Skeletal muscle satellite cell (primary cell): ENCODE data around the gene BACE2. TPM values are rescaled to one million over a fixed set of nuclear protein-coding genes. Genes with fewer than 3 reads are reported as not detected.

Experiments
- H3K27me3 ChIP-seq: 2 replicates; pipeline ENCODE4 v1.7.0; 2013; ENCODE audit warnings: low read length; ENCODE audit not compliant: control insufficient read depth, insufficient read depth
- H3K36me3 ChIP-seq: 2 replicates; pipeline ENCODE4 v1.7.0; 2013; ENCODE audit warnings: mild to moderate bottlenecking, control low read depth, low read length; ENCODE audit not compliant: insufficient read depth
- H3K4me1 ChIP-seq: 2 replicates; pipeline ENCODE4 v1.7.0; 2013; ENCODE audit warnings: low read length; ENCODE audit not compliant: control insufficient read depth, insufficient read depth
- H3K4me2 ChIP-seq: 2 replicates; pipeline ENCODE4 v1.7.0; 2013; ENCODE audit warnings: mild to moderate bottlenecking, low read length
- H3K4me3 ChIP-seq: 2 replicates; pipeline ENCODE4 v1.7.0; 2013; ENCODE audit warnings: low read length
- H3K9ac ChIP-seq: 2 replicates; pipeline ENCODE4 v1.7.0; 2013; ENCODE audit warnings: mild to moderate bottlenecking, low read depth, low read length, moderate library complexity
- H3K9me3 ChIP-seq: replicated peaks from 2 replicates; pipeline ENCODE4 v1.7.0; 2013; ENCODE audit warnings: mild to moderate bottlenecking, control low read depth, low read length
- total RNA-seq: library from RNA; depleted of rRNA; stranded (reverse); fragments of >200 nt; gene quantifications from 2 replicates; pipeline ENCODE4 v1.2.3, GENCODE V29; 2012; rRNA removed

BACE2 gene
- 14.7 and 24.0 TPM in 2 replicates for total RNA-seq

DNA sequence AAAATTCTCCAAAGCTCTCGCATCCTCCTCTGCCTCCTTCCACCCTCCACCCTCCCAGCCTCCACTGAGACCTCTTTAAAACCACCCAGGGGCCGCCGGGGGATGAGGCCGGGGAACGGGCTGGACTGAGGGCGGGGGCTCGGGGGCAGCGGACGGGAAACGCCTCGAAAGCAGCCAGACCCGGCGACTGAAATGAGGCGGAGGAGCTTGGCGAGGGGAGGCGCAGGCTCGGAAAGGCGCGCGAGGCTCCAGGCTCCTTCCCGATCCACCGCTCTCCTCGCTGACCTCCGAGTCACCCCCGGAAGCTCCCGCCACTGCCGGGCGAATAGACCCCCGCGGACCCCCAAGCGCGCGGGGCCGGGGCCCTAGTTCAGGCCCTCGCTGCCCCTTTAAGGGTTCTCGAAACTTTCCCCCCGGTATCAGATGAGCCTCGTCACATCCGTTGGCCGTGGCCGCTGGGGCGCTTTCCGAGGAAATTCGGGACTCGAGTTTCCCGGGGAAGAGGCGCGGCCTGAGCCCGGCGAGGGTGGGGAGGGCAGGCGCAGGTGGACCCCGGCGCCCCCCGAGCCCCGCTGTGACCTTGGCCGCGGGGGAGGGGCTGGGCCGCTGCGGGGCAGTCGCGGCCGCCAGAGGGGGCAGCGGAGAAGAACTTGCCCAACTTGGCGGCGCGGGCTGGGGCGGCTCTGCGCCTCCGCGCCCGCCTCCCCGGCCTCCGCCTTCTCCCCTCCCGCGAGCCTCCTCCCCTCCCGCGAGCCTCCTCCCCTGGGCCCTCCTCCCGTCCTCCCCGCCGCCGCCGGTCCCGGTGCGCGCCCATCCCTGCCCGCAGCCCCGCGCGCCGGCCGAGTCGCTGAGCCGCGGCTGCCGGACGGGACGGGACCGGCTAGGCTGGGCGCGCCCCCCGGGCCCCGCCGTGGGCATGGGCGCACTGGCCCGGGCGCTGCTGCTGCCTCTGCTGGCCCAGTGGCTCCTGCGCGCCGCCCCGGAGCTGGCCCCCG, at the start of gene BACE2:
Gene BACE2 (plus strand): TSS at position 813 of the 995 bp plus-strand sequence. CDS start 104 bp downstream, at position 917.
- peak within 1 kb of the TSS; percentile 83 for H3K4me3 ChIP-seq
- H3K36me3 ChIP-seq = no peaks in the 10 kb centered on the region
- H3K27me3 ChIP-seq = no peaks in the 10 kb centered on the region
- peak within 1 kb of the TSS; percentile 84 for H3K9ac ChIP-seq
- peaks cover 4% of the 10 kb centered on the region for H3K4me1 ChIP-seq
- H3K9me3 ChIP-seq = no peaks in the 10 kb centered on the region
- H3K4me2 ChIP-seq = peak within 1 kb of the TSS; percentile 94

DNA sequence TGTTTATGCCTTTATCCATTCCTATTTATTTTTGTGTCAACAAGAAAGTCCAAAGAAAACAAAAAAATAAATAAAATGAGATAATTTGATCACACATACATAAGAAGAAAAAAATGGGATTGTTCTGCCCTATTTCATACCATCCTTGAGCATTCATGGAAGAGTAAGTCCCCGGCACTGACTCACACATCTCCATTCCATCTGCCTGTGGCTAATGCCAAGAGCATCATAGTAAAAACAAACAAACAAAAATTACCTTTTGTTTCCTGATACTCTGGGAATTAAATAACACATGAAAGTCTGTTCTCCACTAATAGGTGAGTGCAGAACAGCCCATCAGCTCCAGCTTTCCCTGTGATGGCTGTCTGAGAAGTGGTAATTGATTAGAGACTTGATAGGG, 48.1 kb upstream of the BACE2 start:
- H3K36me3 ChIP-seq = no peaks in the 10 kb centered on the region

DNA sequence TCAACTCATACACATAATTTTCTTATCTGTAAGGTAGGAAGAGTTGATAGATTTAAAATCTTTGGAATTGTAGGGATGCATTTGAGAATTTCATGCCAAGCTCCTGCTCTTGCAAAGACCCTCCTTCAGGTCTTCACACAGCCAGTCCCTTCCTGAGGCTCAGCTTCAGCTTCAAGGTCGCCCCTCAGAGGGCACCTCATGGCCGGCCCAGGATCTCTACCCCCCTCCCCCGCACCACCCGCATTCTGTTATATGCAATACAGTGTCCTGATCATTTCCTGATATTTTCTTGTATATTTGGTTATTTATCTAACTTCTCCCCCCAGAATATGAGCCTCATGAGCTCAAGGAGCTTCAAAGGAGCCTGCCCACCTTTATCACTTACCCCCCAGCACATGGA, 47.0 kb upstream of the BACE2 start:
- Histone ChIP-seq H3K4me3 (no peak overlapping the region), H3K9ac (no peak overlapping the region), H3K9me3 (no peaks in the 10 kb centered on the region), H3K36me3 (no peaks in the 10 kb centered on the region), H3K4me1 (no peaks in the 10 kb centered on the region), H3K27me3 (peaks cover 5% of the 10 kb centered on the region), H3K4me2 (no peak overlapping the region)

More for the DNA sequence above, 48.1 kb upstream of the BACE2 start:
- H3K27me3 ChIP-seq = peaks cover 5% of the 10 kb centered on the region
- H3K4me3 ChIP-seq = no peak overlapping the region
- H3K4me1 ChIP-seq = no peaks in the 10 kb centered on the region
- H3K9me3 ChIP-seq = no peaks in the 10 kb centered on the region
- no peak overlapping the region for H3K4me2 ChIP-seq
- no peak overlapping the region for H3K9ac ChIP-seq

DNA sequence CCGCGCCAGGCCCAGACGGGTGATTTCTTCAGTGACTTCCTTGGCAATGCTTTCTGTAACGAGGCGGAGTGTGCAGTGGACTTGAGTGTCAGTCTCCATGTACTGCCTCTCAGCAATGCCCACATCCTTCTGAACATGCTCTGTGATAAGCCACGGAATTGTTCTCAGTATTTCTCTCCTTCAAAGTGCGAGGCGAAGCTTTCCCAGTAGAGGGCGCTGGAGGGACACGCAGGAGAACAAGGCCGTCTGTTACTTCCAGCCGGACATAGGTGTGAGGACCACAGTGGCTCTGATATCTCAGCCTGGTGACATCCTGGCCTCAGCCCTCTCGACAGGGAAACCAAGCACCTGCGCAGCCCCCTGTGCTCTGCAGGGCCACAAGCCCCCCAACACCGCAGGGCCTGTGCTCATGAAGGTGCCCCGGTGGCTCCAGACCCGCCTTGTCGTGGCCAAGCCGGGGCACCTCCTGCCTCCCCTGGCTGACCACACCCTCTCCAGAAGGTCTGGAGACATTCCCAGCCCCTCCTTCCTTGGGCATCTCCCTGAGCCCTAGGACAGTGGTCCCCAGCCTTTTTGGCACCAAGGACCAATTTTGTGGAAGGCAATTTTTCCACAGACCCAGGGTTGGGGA, 46.1 kb upstream of the BACE2 start:
- Histone ChIP-seq H3K4me2 (no peak overlapping the region), H3K36me3 (no peaks in the 10 kb centered on the region), H3K9me3 (no peaks in the 10 kb centered on the region), H3K4me3 (no peak overlapping the region), H3K27me3 (peaks cover 5% of the 10 kb centered on the region), H3K9ac (no peak overlapping the region), H3K4me1 (no peaks in the 10 kb centered on the region)

DNA sequence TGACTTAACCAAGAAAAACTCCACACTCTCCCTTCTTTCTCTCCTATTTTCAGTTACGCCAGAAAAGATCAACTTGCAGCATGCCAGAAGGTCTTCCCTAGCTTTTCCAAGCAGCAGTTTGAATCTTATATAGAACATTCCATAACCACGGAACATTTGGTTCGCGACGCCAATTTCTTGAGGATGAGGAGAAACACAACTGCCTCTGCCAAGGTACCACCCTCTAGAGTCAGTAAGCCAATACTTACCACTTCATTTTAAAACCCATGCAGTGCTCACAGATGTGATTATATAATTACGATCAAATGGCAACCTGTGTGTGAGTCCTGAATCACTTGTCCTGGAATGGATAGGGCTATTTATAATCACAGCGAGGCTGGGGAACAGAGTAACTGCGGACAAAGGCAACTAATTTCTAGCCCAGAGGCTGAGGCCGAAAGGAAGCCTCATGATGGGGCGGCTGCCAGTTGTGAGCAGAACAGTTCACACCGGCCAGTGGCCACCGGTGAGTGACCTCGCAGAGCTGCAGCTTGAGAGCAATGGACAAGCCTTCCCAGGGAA, 43.2 kb upstream of the BACE2 start:
- Histone ChIP-seq H3K27me3 (peaks cover 5% of the 10 kb centered on the region), H3K9me3 (no peaks in the 10 kb centered on the region), H3K4me2 (no peak overlapping the region), H3K9ac (no peak overlapping the region), H3K4me3 (no peak overlapping the region), H3K36me3 (no peaks in the 10 kb centered on the region), H3K4me1 (no peaks in the 10 kb centered on the region)

DNA sequence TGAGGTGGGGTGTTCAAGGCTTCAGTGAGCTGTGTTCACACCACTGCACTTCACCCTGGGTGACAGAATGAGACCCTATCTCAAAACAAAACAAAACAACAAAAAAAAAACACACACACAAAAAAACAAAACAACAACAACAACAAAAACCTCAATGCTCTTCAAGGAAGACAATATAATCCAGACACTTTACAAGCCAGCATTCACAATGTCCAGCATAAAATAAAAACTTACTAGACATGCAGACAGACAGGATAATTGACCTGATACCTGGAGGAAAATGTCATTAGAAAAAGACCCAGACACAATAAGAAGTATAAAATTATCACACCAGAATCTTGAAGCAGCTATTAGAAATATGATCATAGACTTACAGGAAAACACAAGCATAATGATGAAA, 39.0 kb upstream of the BACE2 start:
- H3K9me3 ChIP-seq = no peaks in the 10 kb centered on the region
- H3K4me3 ChIP-seq = no peak overlapping the region
- no peak overlapping the region for H3K4me2 ChIP-seq
- H3K9ac ChIP-seq = no peak overlapping the region
- peaks cover under 1% of the 10 kb centered on the region for H3K27me3 ChIP-seq
- H3K4me1 ChIP-seq = no peaks in the 10 kb centered on the region
- no peaks in the 10 kb centered on the region for H3K36me3 ChIP-seq

DNA sequence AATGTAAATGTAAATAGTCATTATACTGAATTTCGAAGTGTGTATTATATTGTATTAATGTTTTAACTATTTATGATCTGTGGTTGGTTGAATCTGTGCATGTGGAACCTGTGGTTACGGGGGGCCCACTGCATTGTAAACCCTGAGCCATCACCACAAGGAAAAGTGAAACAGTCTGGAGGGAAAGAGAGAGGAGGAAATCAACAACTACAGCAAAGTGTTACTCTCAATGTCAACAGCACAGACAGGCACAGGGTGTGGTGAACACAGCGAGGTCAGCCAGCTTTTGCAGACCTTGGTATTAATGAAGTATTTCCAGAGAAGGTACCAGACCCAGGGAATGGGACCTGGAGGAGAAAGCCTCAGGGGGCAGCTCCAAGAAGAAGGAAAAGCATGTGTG, 37.1 kb upstream of the BACE2 start:
- H3K9ac ChIP-seq = no peak overlapping the region
- no peaks in the 10 kb centered on the region for H3K4me1 ChIP-seq
- no peak overlapping the region for H3K4me3 ChIP-seq
- H3K9me3 ChIP-seq = no peaks in the 10 kb centered on the region
- H3K27me3 ChIP-seq = no peaks in the 10 kb centered on the region
- H3K36me3 ChIP-seq = no peaks in the 10 kb centered on the region
- no peak overlapping the region for H3K4me2 ChIP-seq

DNA sequence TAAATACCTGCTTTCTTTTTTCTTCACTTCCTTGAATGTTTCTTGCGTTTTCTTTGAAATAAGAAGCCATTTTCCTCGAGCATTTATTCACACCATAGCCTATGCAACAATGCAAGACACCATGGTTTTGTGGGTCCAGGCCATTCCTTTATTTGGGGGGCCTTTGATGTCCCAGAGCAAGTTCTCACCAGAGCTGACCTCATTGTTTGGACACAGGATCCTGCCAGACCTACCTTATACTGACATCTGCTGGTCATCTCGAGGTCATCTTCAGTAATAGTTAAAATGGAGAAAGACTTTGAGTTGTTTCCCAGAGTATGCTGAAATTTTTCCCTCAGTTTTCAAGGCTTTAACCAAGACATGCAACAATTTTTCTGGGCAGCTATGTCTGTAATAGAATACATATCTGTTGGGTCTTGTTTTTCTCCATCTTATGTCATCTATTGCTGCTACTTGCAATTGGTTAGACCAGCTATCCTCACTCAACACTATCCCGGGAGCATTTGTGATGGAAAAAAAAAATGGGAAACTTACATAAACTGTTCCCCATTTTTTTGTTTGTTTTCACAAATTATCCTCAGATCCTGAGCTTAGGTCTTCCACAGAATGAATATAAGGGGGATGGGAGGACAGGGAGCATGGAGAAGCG, 34.0 kb upstream of the BACE2 start:
- no peaks in the 10 kb centered on the region for H3K4me1 ChIP-seq
- no peaks in the 10 kb centered on the region for H3K27me3 ChIP-seq
- no peak overlapping the region for H3K9ac ChIP-seq
- no peak overlapping the region for H3K4me3 ChIP-seq
- no peaks in the 10 kb centered on the region for H3K36me3 ChIP-seq
- no peak overlapping the region for H3K4me2 ChIP-seq
- no peaks in the 10 kb centered on the region for H3K9me3 ChIP-seq

DNA sequence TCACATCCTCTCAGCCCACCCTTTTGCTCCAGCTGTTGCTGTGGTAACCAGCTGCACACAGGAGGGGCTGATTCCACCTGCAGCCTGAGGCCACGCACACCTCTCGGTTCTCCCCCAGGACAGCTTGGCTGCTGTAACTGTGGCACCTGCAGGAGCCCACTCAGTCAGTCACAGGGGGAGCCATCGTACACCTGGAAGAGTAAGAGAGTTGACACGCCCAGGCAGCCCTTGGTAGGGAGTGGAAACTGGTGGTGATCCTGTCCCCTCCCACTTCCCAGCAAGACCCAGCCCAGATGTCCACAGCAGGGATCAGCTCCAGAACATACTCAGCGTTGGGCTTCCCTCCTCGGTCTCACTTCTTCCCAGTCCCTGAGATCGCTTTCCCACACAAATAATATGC, 32.2 kb upstream of the BACE2 start:
- Histone ChIP-seq H3K4me3 (no peak overlapping the region), H3K9me3 (no peaks in the 10 kb centered on the region), H3K9ac (no peak overlapping the region), H3K4me1 (peaks cover 3% of the 10 kb centered on the region), H3K4me2 (no peak overlapping the region), H3K36me3 (no peaks in the 10 kb centered on the region), H3K27me3 (no peaks in the 10 kb centered on the region)

DNA sequence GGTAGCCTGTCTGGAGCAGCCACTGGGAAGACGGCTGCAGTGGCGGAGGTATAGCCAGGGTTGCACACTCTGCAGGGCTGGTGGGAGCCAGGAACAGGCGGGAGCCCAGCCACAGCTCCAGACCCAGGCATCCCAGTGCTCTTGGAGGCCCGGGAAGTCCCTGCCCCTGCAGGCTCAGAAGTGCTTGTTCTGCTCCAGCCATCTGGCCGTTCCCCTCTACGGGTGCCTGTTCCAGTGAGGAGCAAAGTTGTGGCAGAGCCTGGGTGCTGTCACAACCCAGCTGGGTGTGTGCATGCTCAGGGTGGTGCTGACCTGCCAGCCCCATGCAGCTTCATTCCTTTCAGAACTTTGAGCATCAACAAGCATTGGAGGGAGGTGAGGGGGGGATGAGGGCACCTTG, 31.7 kb upstream of the BACE2 start:
- peaks cover 7% of the 10 kb centered on the region for H3K4me1 ChIP-seq
- no peaks in the 10 kb centered on the region for H3K9me3 ChIP-seq
- H3K27me3 ChIP-seq = no peaks in the 10 kb centered on the region
- H3K4me3 ChIP-seq = no peak overlapping the region
- H3K4me2 ChIP-seq = no peak overlapping the region
- H3K36me3 ChIP-seq = no peaks in the 10 kb centered on the region
- H3K9ac ChIP-seq = no peak overlapping the region

DNA sequence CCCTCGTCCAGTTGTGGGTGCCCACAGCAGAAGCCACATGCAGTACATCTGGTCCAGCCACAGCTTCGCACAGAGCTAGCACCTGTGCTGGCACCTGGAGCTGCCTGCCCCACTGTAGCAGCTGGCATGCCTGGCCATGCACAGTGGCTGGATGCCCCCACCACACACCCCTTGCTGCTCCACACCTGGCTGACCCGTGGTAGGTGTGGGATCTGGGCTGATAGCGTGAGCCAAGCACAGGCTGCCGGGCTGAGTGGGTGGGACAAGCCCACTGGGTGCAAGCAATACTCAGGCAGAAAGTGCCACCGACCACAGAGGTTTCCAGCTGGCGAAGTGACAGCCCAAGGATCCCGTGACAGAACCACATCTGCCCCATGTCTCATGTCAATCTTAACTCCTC, 30.6 kb upstream of the BACE2 start:
- H3K4me3 ChIP-seq = no peak overlapping the region
- no peak overlapping the region for H3K4me2 ChIP-seq
- peaks cover 17% of the 10 kb centered on the region for H3K4me1 ChIP-seq
- no peaks in the 10 kb centered on the region for H3K36me3 ChIP-seq
- no peak overlapping the region for H3K9ac ChIP-seq
- no peaks in the 10 kb centered on the region for H3K27me3 ChIP-seq
- H3K9me3 ChIP-seq = no peaks in the 10 kb centered on the region
